SK-N-SH treated with all-trans-retinoic acid at 6 μM for 48 hours (cell line): Measurements from ENCODE around the gene SFXN5.

Experiments used
- ATAC-seq: fragments of 200-7000 bp; cut with Tn5 transposase; 3 replicates; pipeline ENCODE4 v1.9.1; 2020; ENCODE audit warnings: mild to moderate bottlenecking, moderate library complexity
- BACH2 ChIP-seq: fragments of 250-450 bp; sonication (Bioruptor Pico); IDR thresholded peaks from 2 replicates; pipeline ENCODE4 v1.9.0; 2021; ENCODE audit warnings: mild to moderate bottlenecking, borderline replicate concordance
- CSDC2 ChIP-seq: fragments of 250-450 bp; sonication (Bioruptor Pico); IDR thresholded peaks from 2 replicates; pipeline ENCODE4 v1.5.0; 2020; ENCODE audit warnings: mild to moderate bottlenecking, moderate library complexity
- ESRRG ChIP-seq: fragments of 250-450 bp; sonication (Bioruptor Pico); IDR thresholded peaks from 2 replicates; pipeline ENCODE4 v1.6.1; 2021; ENCODE audit warnings: mild to moderate bottlenecking
- GLIS3 ChIP-seq: fragments of 250-450 bp; sonication (Bioruptor Pico); IDR thresholded peaks from 2 replicates; pipeline ENCODE4 v1.5.0; 2020; ENCODE audit warnings: mild to moderate bottlenecking, moderate library complexity
- ISL1 ChIP-seq: fragments of 250-450 bp; sonication (Bioruptor Pico); IDR thresholded peaks from 2 replicates; pipeline ENCODE4 v2.1.2; 2022; ENCODE audit warnings: mild to moderate bottlenecking, moderate library complexity
- OSR1 ChIP-seq: fragments of 250-450 bp; sonication (Bioruptor Pico); IDR thresholded peaks from 2 replicates; pipeline ENCODE4 v1.8.0; 2022; ENCODE audit warnings: moderate library complexity, mild to moderate bottlenecking, inconsistent platforms
- PPARA ChIP-seq: fragments of 250-450 bp; sonication (Bioruptor Pico); IDR thresholded peaks from 2 replicates; pipeline ENCODE4 v1.5.0; 2020; ENCODE audit warnings: mild to moderate bottlenecking, borderline replicate concordance
- SNAI2 ChIP-seq: fragments of 250-450 bp; sonication (Bioruptor Pico); IDR thresholded peaks from 2 replicates; pipeline ENCODE4 v1.5.0; 2020; ENCODE audit warnings: mild to moderate bottlenecking, moderate library complexity
- TCF4 ChIP-seq: fragments of 250-450 bp; sonication (Bioruptor Pico); IDR thresholded peaks from 2 replicates; pipeline ENCODE4 v1.8.0; 2021; ENCODE audit warnings: mild to moderate bottlenecking, moderate library complexity, borderline replicate concordance
- TOX ChIP-seq: fragments of 250-450 bp; sonication (Bioruptor Pico); IDR thresholded peaks from 2 replicates; pipeline ENCODE4 v1.8.0; 2021; ENCODE audit warnings: mild to moderate bottlenecking, moderate library complexity, borderline replicate concordance
- ZC3H10 ChIP-seq: fragments of 250-450 bp; sonication (Bioruptor Pico); IDR thresholded peaks from 2 replicates; pipeline ENCODE4 v1.5.1; 2021; ENCODE audit warnings: mild to moderate bottlenecking, moderate library complexity
- ZFP3 ChIP-seq: fragments of 250-450 bp; sonication (Bioruptor Pico); IDR thresholded peaks from 2 replicates; pipeline ENCODE4 v1.5.0; 2020; ENCODE audit warnings: mild to moderate bottlenecking, moderate library complexity
- ZFP30 ChIP-seq: fragments of 450-650 bp; formaldehyde crosslinking; IDR thresholded peaks from 2 replicates; pipeline ENCODE4 v1.5.0; 2022; ENCODE audit warnings: mild to moderate bottlenecking, moderate library complexity
- ZNF565 ChIP-seq: fragments of 450-650 bp; formaldehyde crosslinking; conservative IDR thresholded peaks from 2 replicates; pipeline ENCODE4 v1.5.0; 2020; ENCODE audit warnings: low read depth, mild to moderate bottlenecking, moderate library complexity
- ZNF70 ChIP-seq: fragments of 450-650 bp; formaldehyde crosslinking; IDR thresholded peaks from 2 replicates; pipeline ENCODE4 v1.5.0; 2020; ENCODE audit warnings: mild to moderate bottlenecking, moderate library complexity
- ZNF8 ChIP-seq: fragments of 450-650 bp; formaldehyde crosslinking; IDR thresholded peaks from 2 replicates; pipeline ENCODE4 v1.5.0; 2020; ENCODE audit warnings: mild to moderate bottlenecking, moderate library complexity
- TF ChIP-seq, protein P1 (sequence below): fragments of 250-450 bp; sonication (Bioruptor Pico); IDR thresholded peaks from 2 replicates; pipeline ENCODE4 v1.8.0; 2021; ENCODE audit warnings: low read depth, mild to moderate bottlenecking, moderate library complexity, borderline replicate concordance
- TF ChIP-seq, protein P2 (sequence below): fragments of 250-450 bp; sonication (Bioruptor Pico); IDR thresholded peaks from 2 replicates; pipeline ENCODE4 v1.5.1; 2021; ENCODE audit warnings: mild to moderate bottlenecking, moderate library complexity
- TF ChIP-seq, protein P3 (sequence below): fragments of 250-450 bp; sonication (Bioruptor Pico); IDR thresholded peaks from 2 replicates; pipeline ENCODE4 v1.8.0; 2020; ENCODE audit warnings: mild to moderate bottlenecking, moderate library complexity, borderline replicate concordance
- TF ChIP-seq, protein P4 (sequence below): fragments of 250-450 bp; sonication (Bioruptor Pico); IDR thresholded peaks from 2 replicates; pipeline ENCODE4 v1.5.1; 2020; ENCODE audit warnings: low read depth, mild to moderate bottlenecking, moderate library complexity
- TF ChIP-seq, protein P5 (sequence below): fragments of 250-450 bp; sonication (Bioruptor Pico); IDR thresholded peaks from 2 replicates; pipeline ENCODE4 v1.5.0; 2020; ENCODE audit warnings: mild to moderate bottlenecking, moderate library complexity

The SFXN5 gene

DNA sequence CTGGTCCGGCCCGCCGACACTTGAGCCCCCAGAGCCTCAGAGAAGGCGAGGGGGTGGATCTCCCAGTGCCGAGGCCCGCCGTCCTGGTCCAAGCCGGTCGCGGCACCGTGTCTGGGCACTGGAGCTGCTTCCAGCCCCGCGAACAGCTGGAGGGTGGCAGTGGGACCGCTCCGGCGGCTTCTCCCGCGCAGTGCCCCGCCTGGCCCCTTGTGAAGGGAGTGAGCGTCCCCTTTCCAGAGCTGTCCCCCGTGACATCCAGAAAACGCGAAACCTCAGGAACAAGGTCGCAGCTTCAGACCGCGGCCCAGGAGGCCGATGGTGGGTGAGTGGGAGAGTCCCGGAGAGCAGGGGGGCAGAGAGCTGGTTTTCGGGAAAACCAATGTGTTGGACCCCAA, 154.8 kb downstream of the SFXN5 start:
- no peak for TF ChIP-seq SNAI2
- no peak for TF ChIP-seq ZFP30 (CRISPR knock-in tag)
- no peak for TF ChIP-seq ZNF70
- TF ChIP-seq, protein P1, sequence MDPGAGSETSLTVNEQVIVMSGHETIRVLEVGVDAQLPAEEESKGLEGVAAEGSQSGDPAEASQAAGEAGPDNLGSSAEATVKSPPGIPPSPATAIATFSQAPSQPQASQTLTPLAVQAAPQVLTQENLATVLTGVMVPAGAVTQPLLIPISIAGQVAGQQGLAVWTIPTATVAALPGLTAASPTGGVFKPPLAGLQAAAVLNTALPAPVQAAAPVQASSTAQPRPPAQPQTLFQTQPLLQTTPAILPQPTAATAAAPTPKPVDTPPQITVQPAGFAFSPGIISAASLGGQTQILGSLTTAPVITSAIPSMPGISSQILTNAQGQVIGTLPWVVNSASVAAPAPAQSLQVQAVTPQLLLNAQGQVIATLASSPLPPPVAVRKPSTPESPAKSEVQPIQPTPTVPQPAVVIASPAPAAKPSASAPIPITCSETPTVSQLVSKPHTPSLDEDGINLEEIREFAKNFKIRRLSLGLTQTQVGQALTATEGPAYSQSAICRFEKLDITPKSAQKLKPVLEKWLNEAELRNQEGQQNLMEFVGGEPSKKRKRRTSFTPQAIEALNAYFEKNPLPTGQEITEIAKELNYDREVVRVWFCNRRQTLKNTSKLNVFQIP (CRISPR knock-in tag) = no peak
- TF ChIP-seq ESRRG = no peak
- no peak for TF ChIP-seq ISL1
- TF ChIP-seq, protein P2, sequence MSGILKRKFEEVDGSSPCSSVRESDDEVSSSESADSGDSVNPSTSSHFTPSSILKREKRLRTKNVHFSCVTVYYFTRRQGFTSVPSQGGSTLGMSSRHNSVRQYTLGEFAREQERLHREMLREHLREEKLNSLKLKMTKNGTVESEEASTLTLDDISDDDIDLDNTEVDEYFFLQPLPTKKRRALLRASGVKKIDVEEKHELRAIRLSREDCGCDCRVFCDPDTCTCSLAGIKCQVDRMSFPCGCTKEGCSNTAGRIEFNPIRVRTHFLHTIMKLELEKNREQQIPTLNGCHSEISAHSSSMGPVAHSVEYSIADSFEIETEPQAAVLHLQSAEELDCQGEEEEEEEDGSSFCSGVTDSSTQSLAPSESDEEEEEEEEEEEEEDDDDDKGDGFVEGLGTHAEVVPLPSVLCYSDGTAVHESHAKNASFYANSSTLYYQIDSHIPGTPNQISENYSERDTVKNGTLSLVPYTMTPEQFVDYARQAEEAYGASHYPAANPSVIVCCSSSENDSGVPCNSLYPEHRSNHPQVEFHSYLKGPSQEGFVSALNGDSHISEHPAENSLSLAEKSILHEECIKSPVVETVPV (CRISPR knock-in tag) = no peak
- TF ChIP-seq CSDC2 (CRISPR knock-in tag) = no peak
- TF ChIP-seq BACH2 (CRISPR knock-in tag) = no peak
- TF ChIP-seq, protein P3, sequence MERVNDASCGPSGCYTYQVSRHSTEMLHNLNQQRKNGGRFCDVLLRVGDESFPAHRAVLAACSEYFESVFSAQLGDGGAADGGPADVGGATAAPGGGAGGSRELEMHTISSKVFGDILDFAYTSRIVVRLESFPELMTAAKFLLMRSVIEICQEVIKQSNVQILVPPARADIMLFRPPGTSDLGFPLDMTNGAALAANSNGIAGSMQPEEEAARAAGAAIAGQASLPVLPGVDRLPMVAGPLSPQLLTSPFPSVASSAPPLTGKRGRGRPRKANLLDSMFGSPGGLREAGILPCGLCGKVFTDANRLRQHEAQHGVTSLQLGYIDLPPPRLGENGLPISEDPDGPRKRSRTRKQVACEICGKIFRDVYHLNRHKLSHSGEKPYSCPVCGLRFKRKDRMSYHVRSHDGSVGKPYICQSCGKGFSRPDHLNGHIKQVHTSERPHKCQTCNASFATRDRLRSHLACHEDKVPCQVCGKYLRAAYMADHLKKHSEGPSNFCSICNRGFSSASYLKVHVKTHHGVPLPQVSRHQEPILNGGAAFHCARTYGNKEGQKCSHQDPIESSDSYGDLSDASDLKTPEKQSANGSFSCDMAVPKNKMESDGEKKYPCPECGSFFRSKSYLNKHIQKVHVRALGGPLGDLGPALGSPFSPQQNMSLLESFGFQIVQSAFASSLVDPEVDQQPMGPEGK = no peak
- TF ChIP-seq, protein P4, sequence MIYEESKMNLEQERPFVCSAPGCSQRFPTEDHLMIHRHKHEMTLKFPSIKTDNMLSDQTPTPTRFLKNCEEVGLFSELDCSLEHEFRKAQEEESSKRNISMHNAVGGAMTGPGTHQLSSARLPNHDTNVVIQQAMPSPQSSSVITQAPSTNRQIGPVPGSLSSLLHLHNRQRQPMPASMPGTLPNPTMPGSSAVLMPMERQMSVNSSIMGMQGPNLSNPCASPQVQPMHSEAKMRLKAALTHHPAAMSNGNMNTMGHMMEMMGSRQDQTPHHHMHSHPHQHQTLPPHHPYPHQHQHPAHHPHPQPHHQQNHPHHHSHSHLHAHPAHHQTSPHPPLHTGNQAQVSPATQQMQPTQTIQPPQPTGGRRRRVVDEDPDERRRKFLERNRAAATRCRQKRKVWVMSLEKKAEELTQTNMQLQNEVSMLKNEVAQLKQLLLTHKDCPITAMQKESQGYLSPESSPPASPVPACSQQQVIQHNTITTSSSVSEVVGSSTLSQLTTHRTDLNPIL (CRISPR knock-in tag) = no peak
- TF ChIP-seq GLIS3 = no peak
- no peak for TF ChIP-seq TOX (CRISPR knock-in tag)
- no peak for TF ChIP-seq ZFP3 (CRISPR knock-in tag)
- TF ChIP-seq, protein P5, sequence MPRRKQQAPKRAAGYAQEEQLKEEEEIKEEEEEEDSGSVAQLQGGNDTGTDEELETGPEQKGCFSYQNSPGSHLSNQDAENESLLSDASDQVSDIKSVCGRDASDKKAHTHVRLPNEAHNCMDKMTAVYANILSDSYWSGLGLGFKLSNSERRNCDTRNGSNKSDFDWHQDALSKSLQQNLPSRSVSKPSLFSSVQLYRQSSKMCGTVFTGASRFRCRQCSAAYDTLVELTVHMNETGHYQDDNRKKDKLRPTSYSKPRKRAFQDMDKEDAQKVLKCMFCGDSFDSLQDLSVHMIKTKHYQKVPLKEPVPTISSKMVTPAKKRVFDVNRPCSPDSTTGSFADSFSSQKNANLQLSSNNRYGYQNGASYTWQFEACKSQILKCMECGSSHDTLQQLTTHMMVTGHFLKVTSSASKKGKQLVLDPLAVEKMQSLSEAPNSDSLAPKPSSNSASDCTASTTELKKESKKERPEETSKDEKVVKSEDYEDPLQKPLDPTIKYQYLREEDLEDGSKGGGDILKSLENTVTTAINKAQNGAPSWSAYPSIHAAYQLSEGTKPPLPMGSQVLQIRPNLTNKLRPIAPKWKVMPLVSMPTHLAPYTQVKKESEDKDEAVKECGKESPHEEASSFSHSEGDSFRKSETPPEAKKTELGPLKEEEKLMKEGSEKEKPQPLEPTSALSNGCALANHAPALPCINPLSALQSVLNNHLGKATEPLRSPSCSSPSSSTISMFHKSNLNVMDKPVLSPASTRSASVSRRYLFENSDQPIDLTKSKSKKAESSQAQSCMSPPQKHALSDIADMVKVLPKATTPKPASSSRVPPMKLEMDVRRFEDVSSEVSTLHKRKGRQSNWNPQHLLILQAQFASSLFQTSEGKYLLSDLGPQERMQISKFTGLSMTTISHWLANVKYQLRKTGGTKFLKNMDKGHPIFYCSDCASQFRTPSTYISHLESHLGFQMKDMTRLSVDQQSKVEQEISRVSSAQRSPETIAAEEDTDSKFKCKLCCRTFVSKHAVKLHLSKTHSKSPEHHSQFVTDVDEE = no peak
- TF ChIP-seq ZC3H10 (CRISPR knock-in tag) = no peak
- TF ChIP-seq ZNF8 (CRISPR knock-in tag) = no peak
- TF ChIP-seq PPARA (CRISPR knock-in tag) = no peak
- no peak for TF ChIP-seq TCF4 (CRISPR knock-in tag)
- ATAC-seq = no peak

DNA sequence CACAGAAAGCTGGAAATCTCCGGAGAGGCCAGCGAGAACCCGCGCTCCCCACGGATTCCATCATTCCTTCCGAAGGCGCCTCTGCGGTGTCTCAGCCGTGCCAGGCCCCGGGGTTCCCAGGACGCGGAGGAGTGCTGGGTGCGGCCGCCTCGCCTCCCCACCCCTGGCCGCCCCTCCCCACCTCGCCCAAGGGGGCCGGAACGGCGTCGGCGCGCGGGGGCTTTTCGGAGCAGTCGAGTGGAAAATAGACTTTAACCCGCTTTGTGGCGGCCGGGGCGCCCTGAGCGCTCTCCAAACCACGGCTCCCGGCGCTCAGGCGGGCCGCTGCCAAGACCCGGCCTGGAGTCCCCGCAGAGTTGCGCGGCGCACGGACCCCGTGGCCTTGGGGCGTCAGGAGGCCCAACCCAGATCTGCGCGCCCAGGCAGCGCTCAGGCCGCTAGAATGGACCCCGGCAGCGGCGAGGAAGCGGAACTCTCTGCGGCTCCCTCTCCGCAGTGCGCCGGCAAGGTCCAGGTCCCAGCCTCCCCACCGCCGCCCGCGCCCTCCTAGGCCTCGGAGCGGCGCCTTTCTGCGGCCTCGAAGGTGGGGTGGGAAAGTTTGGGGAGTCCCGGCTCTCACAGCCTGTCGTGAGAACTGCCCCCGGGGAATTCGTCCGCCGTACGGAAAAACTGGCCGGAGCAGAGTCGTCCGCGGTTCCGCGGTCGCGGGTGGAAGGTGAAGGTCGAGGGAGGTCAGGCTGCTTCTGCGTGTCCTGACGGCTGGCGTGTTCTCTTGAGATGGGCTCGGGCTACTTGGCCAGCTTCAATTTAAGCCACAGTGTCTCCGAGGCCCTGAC, 155.4 kb downstream of the SFXN5 start:
- ATAC-seq = peak; percentile 56
- no peak for TF ChIP-seq ZNF565
- TF ChIP-seq, protein P1 (CRISPR knock-in tag) = no peak
- TF ChIP-seq OSR1 (CRISPR knock-in tag) = no peak
- TF ChIP-seq GLIS3 = no peak
- TF ChIP-seq, protein P2 (CRISPR knock-in tag) = no peak
- TF ChIP-seq, protein P5 = no peak
- TF ChIP-seq TOX (CRISPR knock-in tag) = no peak
- no peak for TF ChIP-seq ZNF8 (CRISPR knock-in tag)
- TF ChIP-seq CSDC2 (CRISPR knock-in tag) = no peak
- TF ChIP-seq, protein P3 = no peak
- TF ChIP-seq ESRRG = no peak
- no peak for TF ChIP-seq ZNF70
